HCT116 (cell line): ENCODE results near the gene SPTBN4. TPM values are rescaled to one million over a fixed set of nuclear protein-coding genes. Genes with fewer than 3 reads are reported as not detected.

Source experiments
- ATAC-seq: fragments of 200-7000 bp; cut with Tn5 transposase; 2 replicates; pipeline ENCODE4 v1.9.1; 2020; ENCODE audit warnings: mild to moderate bottlenecking, moderate library complexity
- BruUV-seq: library from RNA; stranded (reverse); fragments of 400-500 nt; replicated peaks from 2 replicates; lab custom pipeline; 2021; lab: Mats Ljungman, UMichigan
- CTCF ChIA-PET: fragments of 300-600 bp; sonication (Branson Sonifier 250); formaldehyde crosslinking; loops from one replicate; lab custom pipeline; 2021; ENCODE audit warnings: antibody characterized with exemption; lab: Charles Lee
- POLR2A ChIA-PET: fragments of 300-600, 350-600 bp; sonication (Branson Sonifier 250); formaldehyde crosslinking; loops from one replicate; lab custom pipeline; 2021; ENCODE audit warnings: antibody characterized with exemption; lab: Charles Lee
- RAD21 ChIA-PET, 2 experiments: fragments of 300-600 bp; sonication (Branson Sonifier 250); formaldehyde crosslinking; loops; one replicate each; lab custom pipeline; 2023; ENCODE audit warnings: low total read pairs in 2 of 2; ENCODE audit not compliant: uncharacterized antibody in 2 of 2, unreplicated experiment in 2 of 2, low non-redundant PET in 1 of 2; lab: Charles Lee
- DNase-seq: peaks from one replicate; pipeline ENCODE4 v3.0.0-alpha.2; 2010; ENCODE audit warnings: low read depth, low spot score
- H2AFZ ChIP-seq: fragments of 200-600 bp; shearing (Covaris generic), sonication (generic); 2 replicates; pipeline ENCODE4 v1.6.1; 2017; ENCODE audit warnings: low read depth, mixed run types, mixed read lengths, antibody characterized with exemption, low read length; ENCODE audit not compliant: poor library complexity, severe bottlenecking
- H3K27ac ChIP-seq: 2 replicates; pipeline ENCODE4 v1.5.1; 2012; ENCODE audit warnings: low read depth, low read length
- H3K27me3 ChIP-seq: fragments of 200-600 bp; sonication (generic); 2 replicates; pipeline ENCODE4 v1.6.1; 2016; ENCODE audit warnings: mixed run types, low read length, mixed read lengths; ENCODE audit not compliant: insufficient read depth
- H3K36me3 ChIP-seq, 2 experiments: fragments of 200-500 bp in 1 of 2; fragments of 200-600 bp in 1 of 2; sonication (Bioruptor generic) in 1 of 2; sonication (generic) in 1 of 2; 2 replicates each; pipeline versions ENCODE4 v1.5.1 to v1.6.1; 2014 to 2016; ENCODE audit warnings: low read length in 2 of 2, inconsistent platforms in 1 of 2, mixed read lengths in 1 of 2, mixed run types in 1 of 2; ENCODE audit not compliant: insufficient read depth in 2 of 2, control insufficient read depth in 1 of 2
- H3K4me1 ChIP-seq, 2 experiments: fragments of 200-600 bp in 1 of 2; sonication (generic) in 1 of 2; 2 replicates each; pipeline versions ENCODE4 v1.5.1 to v1.6.1; 2012 to 2017; ENCODE audit warnings: low read length in 2 of 2, inconsistent platforms in 1 of 2, mild to moderate bottlenecking in 1 of 2, mixed read lengths in 1 of 2, mixed run types in 1 of 2, moderate library complexity in 1 of 2; ENCODE audit not compliant: insufficient read depth in 2 of 2, control insufficient read depth in 1 of 2
- H3K4me2 ChIP-seq: fragments of 200-600 bp; sonication (generic); 2 replicates; pipeline ENCODE4 v1.6.1; 2017; ENCODE audit warnings: mixed run types, low read length, mixed read lengths
- H3K4me3 ChIP-seq, 2 experiments: fragments of 200-600 bp in 1 of 2; sonication (generic) in 1 of 2; replicated peaks in 1 of 2; 2 replicates each; pipeline ENCODE4 v1.5.1; 2011 to 2016; ENCODE audit warnings: low read length in 2 of 2, control low read depth in 1 of 2, low read depth in 1 of 2, mild to moderate bottlenecking in 1 of 2, mixed read lengths in 1 of 2, mixed run types in 1 of 2
- H3K79me2 ChIP-seq: fragments of 200-600 bp; sonication (generic); 2 replicates; pipeline ENCODE4 v1.6.1; 2017; ENCODE audit warnings: mild to moderate bottlenecking, mixed run types, low read length, moderate library complexity, mixed read lengths; ENCODE audit not compliant: insufficient read depth
- H3K9ac ChIP-seq: fragments of 200-600 bp; sonication (generic); 2 replicates; pipeline ENCODE4 v1.6.1; 2016; ENCODE audit warnings: low read length, mixed read lengths
- H3K9me2 ChIP-seq: fragments of 200-600 bp; sonication (generic), shearing (Covaris generic); 2 replicates; pipeline ENCODE4 v1.6.1; 2017; ENCODE audit warnings: mixed run types, mild to moderate bottlenecking, moderate library complexity; ENCODE audit not compliant: insufficient read depth
- H3K9me3 ChIP-seq, 2 experiments: fragments of 200-500 bp in 1 of 2; fragments of 200-600 bp in 1 of 2; sonication (Bioruptor generic) in 1 of 2; sonication (generic) in 1 of 2; 2 replicates each; pipeline ENCODE4 v1.6.1; 2014 to 2017; ENCODE audit warnings: low read length in 2 of 2, mixed read lengths in 2 of 2, inconsistent platforms in 1 of 2, low read depth in 1 of 2, mild to moderate bottlenecking in 1 of 2, mixed run types in 1 of 2, moderate library complexity in 1 of 2; ENCODE audit not compliant: control insufficient read depth in 1 of 2, insufficient read depth in 1 of 2
- H4K20me1 ChIP-seq: fragments of 200-600 bp; sonication (generic), shearing (Covaris generic); 2 replicates; pipeline ENCODE4 v1.6.1; 2017; ENCODE audit warnings: mixed run types, mild to moderate bottlenecking, moderate library complexity; ENCODE audit not compliant: insufficient read depth
- EZH2 ChIP-seq: fragments of 200-600 bp; sonication (generic); IDR thresholded peaks from 2 replicates; pipeline ENCODE4 v1.6.1; 2017; ENCODE audit warnings: antibody characterized with exemption, mixed run types
- RAD21 ChIP-seq: IDR thresholded peaks from 2 replicates; pipeline ENCODE4 v1.6.1; 2012; ENCODE audit warnings: low read depth, mild to moderate bottlenecking
- SP1 ChIP-seq: IDR thresholded peaks from 2 replicates; pipeline ENCODE4 v1.6.1; 2012; ENCODE audit warnings: low read depth
- ZFX ChIP-seq: fragments of 450-650 bp; IDR thresholded peaks from 2 replicates; pipeline ENCODE4 v1.6.1; 2017
- ZNF274 ChIP-seq: fragments of 200-500 bp; sonication (Bioruptor generic); IDR thresholded peaks from 2 replicates; pipeline ENCODE4 v1.6.1; 2014; ENCODE audit warnings: mild to moderate bottlenecking, low read depth, low read length, inconsistent platforms
- intact Hi-C: fragments of 100-400 bp; cut with micrococcal nuclease; formaldehyde crosslinking; loops from 2 replicates; pipeline ENCODE4 v1.10.0; 2022
- total RNA-seq: library from RNA; stranded (reverse); gene quantifications from one replicate; pipeline ENCODE4 v1.2.1, GENCODE V29; 2021; ENCODE audit not compliant: unreplicated experiment
- TF ChIP-seq, protein P1 (sequence below): IDR thresholded peaks from 2 replicates; pipeline ENCODE4 v1.6.1; 2012
- TF ChIP-seq, protein P2 (sequence below): IDR thresholded peaks from 2 replicates; pipeline ENCODE4 v1.6.1; 2012; ENCODE audit warnings: low read depth
- TF ChIP-seq, protein P3 (sequence below): IDR thresholded peaks from 2 replicates; pipeline ENCODE4 v1.6.1; 2012
- TF ChIP-seq, protein P4 (sequence below): IDR thresholded peaks from 2 replicates; pipeline ENCODE4 v1.6.1; 2011; ENCODE audit warnings: mild to moderate bottlenecking, low read length, moderate library complexity; ENCODE audit not compliant: insufficient replicate concordance; ENCODE audit errors: extremely low read depth

Gene SPTBN4
- total RNA-seq, 1 experiment from 2014 or later: 4.6 TPM

GRCh38 chr19:40420451-40420765 is 46.4 kb upstream of the SPTBN4 start:
- no peaks in the 10 kb centered on the region for H3K9me3 ChIP-seq
- H3K36me3 ChIP-seq: peaks cover 5 to 13% of the 10 kb centered on the region in 2 experiments; a peak in 2 of 4 replicates
- RAD21 ChIA-PET: interaction anchor here (0.6 to 1.4 kb wide), 5 partner anchors 10 to 110 kb away, joined by 3 to 5 read pairs (median 3); no protein-coding TSS in a partner anchor
- CTCF ChIA-PET: interaction anchor here (0.7 to 2.1 kb wide), 19 partner anchors 8 to 226 kb away, joined by 3 to 21 read pairs (median 5); partner anchors contain the start of gene BLVRB
- peak overlapping the region; percentile 96 for H3K4me2 ChIP-seq
- peak overlapping the region; percentile 90 for H3K9ac ChIP-seq
- no TSS peak for BruUV-seq
- POLR2A ChIA-PET: interaction anchor here (0.7 to 2.4 kb wide), 10 partner anchors 10 to 996 kb away, joined by 3 to 14 read pairs (median 4); partner anchors contain the start of genes BLVRB, LTBP4 and SERTAD3
- peak overlapping the region; percentile 99 for H3K27ac ChIP-seq
- ATAC-seq (no peak), DNase-seq (no peak)
- H3K4me3 ChIP-seq: peak overlapping the region; percentile 53 to 60
- H3K27me3 ChIP-seq: no peaks in the 10 kb centered on the region
- H3K79me2 ChIP-seq: peaks cover 35% of the 10 kb centered on the region
- intact Hi-C loops: loop anchor here (5.0 kb wide), 1 partner anchor 182 kb away; the partner anchor contains the start of gene LTBP4
- no peak overlapping the region for H2AFZ ChIP-seq
- TF ChIP-seq ZFX: no peak
- peaks cover 43 to 85% of the 10 kb centered on the region in 2 experiments for H3K4me1 ChIP-seq
- H3K9me2 ChIP-seq: no peaks in the 10 kb centered on the region
- H4K20me1 ChIP-seq: no peaks in the 10 kb centered on the region

DNA sequence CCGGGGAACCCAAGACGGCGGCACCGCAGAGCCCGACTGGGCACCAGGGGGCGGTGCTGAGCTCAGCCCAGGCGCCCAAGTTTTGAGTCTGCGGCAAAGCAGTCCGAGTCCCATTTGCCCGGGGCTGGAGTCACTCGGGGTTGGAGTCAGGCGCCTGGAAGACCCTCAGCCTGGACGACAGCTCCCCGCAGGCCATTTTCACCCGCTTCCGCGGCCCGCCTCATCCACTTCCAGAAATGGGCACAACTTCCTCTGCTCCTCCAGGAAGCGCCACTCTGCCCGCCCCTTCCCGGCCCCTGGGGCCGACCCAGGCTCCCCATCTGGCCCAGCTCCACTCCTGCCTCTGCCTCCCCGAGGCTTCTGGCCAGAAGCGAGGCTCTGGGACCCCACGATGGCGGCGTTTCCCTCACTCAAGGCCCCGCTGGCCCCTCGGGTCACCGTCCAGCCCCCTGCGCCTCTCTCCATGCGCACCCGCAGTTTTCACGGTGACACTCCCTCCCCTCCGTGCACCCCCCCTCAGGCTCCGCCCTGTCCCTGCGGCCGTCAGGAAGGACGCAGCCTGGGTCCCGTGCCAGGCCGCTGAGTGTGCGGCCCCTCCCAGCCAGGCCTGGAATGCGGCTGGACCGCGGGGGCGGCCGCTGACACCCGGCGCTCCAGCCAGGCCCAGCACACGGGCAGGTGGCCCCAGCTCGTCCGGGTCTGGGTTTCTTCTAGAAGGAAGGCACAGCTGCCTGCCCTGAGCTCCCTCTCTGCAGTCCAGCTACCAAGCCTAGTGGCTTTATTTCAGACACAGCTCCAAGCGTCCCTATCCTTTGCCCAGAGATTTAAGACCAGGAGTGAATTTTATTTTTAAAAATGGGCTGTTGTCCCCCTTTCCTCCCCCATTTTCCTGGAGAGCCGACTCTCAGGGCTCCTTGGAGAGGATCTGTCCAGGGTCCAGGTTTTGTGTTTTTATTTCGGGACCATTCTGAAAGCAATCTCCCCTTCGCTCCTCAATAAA is 45.7 kb upstream of the SPTBN4 start:
- intact Hi-C loops: loop anchor here (5.0 kb wide), 1 partner anchor 181 kb away; the partner anchor contains the start of gene LTBP4
- peaks cover 35% of the 10 kb centered on the region for H3K79me2 ChIP-seq
- peak overlapping the region; percentile 53 to 60 for H3K4me3 ChIP-seq
- H3K27me3 ChIP-seq: no peaks in the 10 kb centered on the region
- ChIA-PET CTCF (interaction anchor here (0.9 to 2.1 kb wide), 18 partner anchors 9 to 225 kb away, joined by 3 to 21 read pairs (median 5); partner anchors contain the start of gene BLVRB), POLR2A (interaction anchor here (0.7 to 2.4 kb wide), 11 partner anchors 10 to 996 kb away, joined by 3 to 14 read pairs (median 4); partner anchors contain the start of genes BLVRB, LTBP4 and SERTAD3), RAD21 (interaction anchor here (0.6 to 1.4 kb wide), 5 partner anchors 10 to 111 kb away, joined by 3 to 5 read pairs (median 3); no protein-coding TSS in a partner anchor)
- H2AFZ ChIP-seq: no peak overlapping the region
- H3K36me3 ChIP-seq: peaks cover 5 to 13% of the 10 kb centered on the region in 2 experiments; a peak in 2 of 4 replicates
- no peaks in the 10 kb centered on the region for H3K9me3 ChIP-seq
- no TSS peak for BruUV-seq
- peak overlapping the region; percentile 96 for H3K4me2 ChIP-seq
- DNase-seq (peak; percentile 82), ATAC-seq (peak; percentile 73)
- no peaks in the 10 kb centered on the region for H4K20me1 ChIP-seq
- no peaks in the 10 kb centered on the region for H3K9me2 ChIP-seq
- H3K9ac ChIP-seq: peak overlapping the region; percentile 90
- peak overlapping the region; percentile 99 for H3K27ac ChIP-seq
- H3K4me1 ChIP-seq: peaks cover 42 to 79% of the 10 kb centered on the region in 2 experiments
- TF ChIP-seq SP1 (peak; percentile 94), ZNF274 (no peak), ZFX (peak; percentile 59; the same call in 1 of the 2 replicates), RAD21 (peak; percentile 59), EZH2 (no peak)
- TF ChIP-seq, protein P1, sequence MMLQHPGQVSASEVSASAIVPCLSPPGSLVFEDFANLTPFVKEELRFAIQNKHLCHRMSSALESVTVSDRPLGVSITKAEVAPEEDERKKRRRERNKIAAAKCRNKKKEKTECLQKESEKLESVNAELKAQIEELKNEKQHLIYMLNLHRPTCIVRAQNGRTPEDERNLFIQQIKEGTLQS: no peak
- TF ChIP-seq, protein P2, sequence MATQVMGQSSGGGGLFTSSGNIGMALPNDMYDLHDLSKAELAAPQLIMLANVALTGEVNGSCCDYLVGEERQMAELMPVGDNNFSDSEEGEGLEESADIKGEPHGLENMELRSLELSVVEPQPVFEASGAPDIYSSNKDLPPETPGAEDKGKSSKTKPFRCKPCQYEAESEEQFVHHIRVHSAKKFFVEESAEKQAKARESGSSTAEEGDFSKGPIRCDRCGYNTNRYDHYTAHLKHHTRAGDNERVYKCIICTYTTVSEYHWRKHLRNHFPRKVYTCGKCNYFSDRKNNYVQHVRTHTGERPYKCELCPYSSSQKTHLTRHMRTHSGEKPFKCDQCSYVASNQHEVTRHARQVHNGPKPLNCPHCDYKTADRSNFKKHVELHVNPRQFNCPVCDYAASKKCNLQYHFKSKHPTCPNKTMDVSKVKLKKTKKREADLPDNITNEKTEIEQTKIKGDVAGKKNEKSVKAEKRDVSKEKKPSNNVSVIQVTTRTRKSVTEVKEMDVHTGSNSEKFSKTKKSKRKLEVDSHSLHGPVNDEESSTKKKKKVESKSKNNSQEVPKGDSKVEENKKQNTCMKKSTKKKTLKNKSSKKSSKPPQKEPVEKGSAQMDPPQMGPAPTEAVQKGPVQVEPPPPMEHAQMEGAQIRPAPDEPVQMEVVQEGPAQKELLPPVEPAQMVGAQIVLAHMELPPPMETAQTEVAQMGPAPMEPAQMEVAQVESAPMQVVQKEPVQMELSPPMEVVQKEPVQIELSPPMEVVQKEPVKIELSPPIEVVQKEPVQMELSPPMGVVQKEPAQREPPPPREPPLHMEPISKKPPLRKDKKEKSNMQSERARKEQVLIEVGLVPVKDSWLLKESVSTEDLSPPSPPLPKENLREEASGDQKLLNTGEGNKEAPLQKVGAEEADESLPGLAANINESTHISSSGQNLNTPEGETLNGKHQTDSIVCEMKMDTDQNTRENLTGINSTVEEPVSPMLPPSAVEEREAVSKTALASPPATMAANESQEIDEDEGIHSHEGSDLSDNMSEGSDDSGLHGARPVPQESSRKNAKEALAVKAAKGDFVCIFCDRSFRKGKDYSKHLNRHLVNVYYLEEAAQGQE: no peak
- TF ChIP-seq, protein P3, sequence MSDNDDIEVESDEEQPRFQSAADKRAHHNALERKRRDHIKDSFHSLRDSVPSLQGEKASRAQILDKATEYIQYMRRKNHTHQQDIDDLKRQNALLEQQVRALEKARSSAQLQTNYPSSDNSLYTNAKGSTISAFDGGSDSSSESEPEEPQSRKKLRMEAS: peak; percentile 90
- TF ChIP-seq, protein P4, sequence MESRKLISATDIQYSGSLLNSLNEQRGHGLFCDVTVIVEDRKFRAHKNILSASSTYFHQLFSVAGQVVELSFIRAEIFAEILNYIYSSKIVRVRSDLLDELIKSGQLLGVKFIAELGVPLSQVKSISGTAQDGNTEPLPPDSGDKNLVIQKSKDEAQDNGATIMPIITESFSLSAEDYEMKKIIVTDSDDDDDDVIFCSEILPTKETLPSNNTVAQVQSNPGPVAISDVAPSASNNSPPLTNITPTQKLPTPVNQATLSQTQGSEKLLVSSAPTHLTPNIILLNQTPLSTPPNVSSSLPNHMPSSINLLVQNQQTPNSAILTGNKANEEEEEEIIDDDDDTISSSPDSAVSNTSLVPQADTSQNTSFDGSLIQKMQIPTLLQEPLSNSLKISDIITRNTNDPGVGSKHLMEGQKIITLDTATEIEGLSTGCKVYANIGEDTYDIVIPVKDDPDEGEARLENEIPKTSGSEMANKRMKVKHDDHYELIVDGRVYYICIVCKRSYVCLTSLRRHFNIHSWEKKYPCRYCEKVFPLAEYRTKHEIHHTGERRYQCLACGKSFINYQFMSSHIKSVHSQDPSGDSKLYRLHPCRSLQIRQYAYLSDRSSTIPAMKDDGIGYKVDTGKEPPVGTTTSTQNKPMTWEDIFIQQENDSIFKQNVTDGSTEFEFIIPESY: peak; percentile 68
